ENCODE results near the gene ULBP2.

- TF ChIP-seq CTCF (IDR thresholded peaks at IDR 0.05) (no peak), ZFX (IDR thresholded peaks at IDR 0.05; ENCODE audit: borderline replicate concordance) (no peak)
Measured at GRCh38 chr6:149940672-149940982, 1.2 kb upstream of the ULBP2 start.
